AML-193 (cell line): Measurements from ENCODE around the gene RXRA.

Experiments
- DNase-seq, 2 experiments: peaks; one replicate each; lab custom pipeline; 2025; lab: John Stamatoyannopoulos, UW

Gene RXRA

GRCh38 chr9:134434894-134435506, 108.7 kb downstream of the RXRA start:
- no peak for DNase-seq

DNA sequence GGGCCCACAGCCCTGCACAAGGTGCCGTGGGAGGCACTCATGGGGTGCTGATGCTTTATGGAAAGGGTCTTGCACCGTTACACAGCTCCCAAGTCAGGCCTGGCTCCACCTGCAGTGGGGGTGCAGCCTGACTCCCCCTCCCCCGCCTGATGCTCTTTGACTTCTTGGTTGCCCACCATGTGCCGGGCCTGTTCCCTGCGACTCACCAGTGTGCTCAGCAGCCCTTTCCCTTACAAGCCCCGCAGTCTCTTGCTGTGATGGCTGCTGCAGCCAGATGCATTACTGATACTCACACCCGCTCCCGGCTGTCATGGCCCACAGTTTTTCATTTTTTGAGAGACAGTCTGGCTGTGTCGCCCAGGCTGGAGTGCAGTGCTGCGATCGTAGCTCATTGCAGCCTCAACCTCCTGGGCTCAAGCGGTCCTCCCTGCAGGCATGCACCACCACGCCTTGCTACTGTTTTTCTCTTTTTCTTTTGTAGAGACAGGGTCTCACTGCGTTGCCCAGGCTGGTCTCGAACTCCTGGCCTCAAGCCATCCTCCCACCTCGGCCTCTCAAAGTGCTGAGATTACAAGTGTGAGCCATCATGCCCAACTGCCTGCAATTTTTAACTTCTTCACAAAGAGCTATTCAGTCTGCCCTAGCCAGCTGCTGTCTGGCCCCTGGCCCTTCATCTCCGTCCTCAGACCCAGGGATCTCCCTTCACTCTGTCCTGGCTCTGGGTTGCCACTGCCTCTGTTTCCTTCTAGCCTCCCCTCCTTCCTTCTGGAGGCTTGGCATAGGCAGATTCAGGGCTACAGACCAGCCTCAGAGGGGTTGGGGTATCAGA, 109.5 kb downstream of the RXRA start:
- DNase-seq, result no peak

DNA sequence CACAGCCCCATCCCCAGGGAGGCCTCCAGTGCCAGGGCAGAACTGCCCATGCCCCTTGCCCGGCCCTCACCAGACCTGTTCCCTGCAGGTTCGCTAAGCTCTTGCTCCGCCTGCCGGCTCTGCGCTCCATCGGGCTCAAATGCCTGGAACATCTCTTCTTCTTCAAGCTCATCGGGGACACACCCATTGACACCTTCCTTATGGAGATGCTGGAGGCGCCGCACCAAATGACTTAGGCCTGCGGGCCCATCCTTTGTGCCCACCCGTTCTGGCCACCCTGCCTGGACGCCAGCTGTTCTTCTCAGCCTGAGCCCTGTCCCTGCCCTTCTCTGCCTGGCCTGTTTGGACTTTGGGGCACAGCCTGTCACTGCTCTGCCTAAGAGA, 110.1 kb downstream of the RXRA start:
- no peak for DNase-seq

- no peak for DNase-seq
Observed at GRCh38 chr9:134436911-134437310, 110.7 kb downstream of the RXRA start.

- DNase-seq, result no peak
Observed at GRCh38 chr9:134437403-134438194, 111.3 kb downstream of the RXRA start.

DNA sequence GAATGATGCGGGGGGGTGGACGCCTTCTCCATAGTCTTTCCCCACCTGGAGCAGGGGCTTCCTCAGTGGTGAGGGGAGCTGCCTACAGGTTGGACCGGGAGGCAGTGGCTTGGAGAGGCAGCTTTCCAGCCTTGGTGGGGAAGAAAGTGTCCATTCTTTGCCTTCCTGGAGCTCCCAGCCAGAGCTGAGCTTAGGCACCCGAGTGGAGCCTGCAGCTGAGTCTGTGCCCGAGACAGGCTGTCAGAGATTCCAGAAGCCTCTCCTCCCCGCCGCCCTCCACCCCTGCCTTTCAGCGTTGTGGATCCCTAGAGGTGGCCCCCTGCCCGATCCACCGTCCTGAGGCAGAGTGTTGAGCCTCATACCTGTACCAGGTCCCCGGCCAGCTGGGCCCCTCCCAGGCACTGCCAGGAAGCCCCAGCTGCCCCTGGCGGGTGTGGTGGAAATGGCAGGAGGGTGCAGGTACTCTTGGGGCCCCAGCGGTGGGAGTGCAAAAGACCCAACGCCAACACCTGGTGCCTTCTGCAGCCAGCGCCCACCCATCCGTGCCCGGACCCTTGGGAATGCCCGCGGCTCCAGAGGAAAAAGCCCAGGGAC, 112.0 kb downstream of the RXRA start:
- no peak for DNase-seq

DNA sequence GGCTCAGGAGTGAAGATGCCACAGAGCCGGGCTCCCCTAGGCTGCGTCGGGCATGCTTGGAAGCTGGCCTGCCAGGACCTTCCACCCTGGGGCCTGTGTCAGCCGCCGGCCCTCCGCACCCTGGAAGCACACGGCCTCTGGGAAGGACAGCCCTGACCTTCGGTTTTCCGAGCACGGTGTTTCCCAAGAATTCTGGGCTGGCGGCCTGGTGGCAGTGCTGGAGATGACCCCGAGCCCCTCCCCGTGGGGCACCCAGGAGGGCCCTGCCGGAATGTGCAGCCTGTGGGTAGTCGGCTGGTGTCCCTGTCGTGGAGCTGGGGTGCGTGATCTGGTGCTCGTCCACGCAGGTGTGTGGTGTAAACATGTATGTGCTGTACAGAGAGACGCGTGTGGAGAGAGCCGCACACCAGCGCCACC, 113.1 kb downstream of the RXRA start:
- DNase-seq, result no peak

- no peak for DNase-seq
Observed at GRCh38 chr9:134440636-134441226, 114.5 kb downstream of the RXRA start.

DNA sequence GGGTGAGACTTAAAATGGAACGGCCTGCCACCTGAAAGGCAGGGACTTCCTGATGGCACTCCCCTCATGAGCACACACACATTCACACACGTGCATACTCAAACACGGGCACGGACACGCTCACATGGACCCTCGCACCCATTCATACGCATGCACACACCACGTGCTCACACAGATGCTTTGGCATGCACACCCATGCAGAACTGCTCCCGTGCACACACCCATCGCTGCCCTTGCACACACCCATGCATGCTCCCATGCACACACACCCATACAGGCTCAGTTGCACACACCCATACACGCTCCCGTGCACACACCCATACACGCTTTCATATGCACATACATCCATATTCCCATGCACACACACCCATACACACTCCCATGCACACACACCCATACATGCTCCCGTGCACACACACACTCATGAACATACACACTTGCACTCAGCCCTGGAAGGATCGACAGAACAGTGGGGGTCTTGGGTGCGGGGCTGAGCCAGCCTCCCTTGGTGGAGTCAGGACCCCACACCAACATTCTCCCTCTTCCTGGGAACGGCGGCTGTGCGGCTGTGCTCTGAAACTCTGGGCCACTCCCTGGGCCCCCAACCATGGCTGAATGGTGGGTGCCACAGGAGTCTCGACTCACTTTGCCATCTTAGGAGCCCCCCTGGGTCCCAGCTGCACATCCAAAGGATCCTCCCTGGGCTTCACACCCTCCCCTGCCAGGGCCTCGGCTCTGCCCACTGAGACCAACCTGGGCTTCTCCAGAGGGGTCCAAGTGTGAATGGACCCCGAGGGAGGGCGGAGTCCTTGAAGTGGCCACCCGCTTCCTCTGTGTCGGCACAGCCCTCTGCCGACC, 115.2 kb downstream of the RXRA start:
- DNase-seq, result no peak

GRCh38 chr9:134442085-134442474, 115.8 kb downstream of the RXRA start:
- no peak for DNase-seq

- DNase-seq, result no peak
Observed at GRCh38 chr9:134442486-134443173, 116.4 kb downstream of the RXRA start.

DNA sequence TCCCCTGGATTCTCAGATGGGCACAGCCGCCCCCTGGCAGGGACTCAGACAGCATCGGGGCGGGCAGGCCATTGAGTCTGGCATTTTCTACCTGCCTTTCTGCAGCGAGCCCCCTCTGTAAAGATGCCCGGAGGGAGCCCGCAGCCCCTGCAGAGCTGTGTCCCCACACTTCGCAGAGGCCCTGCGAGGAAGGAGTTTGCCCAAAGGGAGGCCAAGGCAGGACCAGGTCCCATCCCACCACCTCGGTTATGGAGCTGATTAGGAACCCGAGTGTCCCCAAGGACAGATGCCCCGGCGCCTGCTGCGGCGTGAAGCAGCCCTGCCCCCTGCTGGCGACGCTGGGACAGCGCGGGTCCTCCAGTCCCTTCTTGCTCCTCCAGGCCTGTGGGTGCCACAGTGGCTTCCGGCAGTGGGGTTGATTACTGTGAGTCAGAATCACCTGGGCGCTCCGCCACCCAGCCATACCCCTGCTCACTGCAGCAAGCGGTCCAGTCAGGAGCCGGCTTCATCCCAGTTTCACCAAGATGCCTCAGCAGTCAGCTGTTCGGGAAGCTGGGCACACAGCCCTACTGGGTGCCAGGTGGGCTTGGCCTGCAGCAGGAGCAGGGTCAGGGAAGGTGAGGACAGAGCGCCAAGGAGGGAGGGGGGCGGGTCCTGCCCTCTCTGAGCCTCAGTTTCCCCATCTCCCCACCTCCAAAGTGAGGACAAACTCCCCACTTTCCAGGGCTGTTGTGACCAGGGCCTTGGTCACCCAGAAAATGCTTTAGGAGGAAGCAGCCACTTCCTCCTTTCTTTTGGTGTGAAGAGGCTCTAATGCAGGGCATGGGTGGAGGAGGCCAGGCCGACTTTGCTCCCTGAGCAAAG, 117.2 kb downstream of the RXRA start:
- DNase-seq, result peak; percentile 68 to 76

- DNase-seq, result no peak
Observed at GRCh38 chr9:134444038-134444315, 117.7 kb downstream of the RXRA start.

GRCh38 chr9:134445000-134445399, 118.7 kb downstream of the RXRA start:
- no peak for DNase-seq

DNA sequence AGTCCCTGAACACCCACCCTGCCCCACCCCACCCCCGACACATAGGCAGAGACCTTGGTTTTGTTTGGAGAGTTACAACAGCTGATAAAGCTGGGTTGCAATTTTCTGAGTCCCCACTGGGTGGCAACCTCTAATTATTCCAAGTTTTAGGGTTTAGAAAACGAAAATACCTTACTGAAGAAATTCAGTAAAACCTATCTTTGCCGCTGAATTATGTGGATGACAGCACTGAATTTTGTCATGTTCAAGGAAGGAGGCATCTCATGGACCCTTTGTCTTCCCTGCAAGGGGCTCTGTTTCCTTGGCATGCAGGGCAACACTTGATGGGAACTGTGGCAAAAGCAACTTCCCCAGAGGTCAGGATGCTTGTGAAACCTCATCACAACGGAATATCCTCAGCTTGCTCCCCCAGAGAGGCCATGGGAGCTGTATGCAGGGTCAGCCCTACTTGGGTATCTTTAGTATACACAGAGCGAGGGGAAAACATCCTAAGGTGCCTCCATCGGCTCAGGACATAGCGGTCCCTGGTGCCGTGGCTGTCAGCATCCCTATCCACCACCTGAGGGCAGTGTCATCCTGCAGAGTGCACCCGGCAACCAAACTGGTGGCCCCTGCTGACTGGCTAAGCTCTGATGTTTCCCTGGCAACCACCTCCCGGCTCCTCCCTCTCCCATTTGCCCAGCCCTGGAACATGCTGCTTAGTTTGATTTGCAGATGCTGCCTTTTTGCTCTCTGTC, 123.1 kb downstream of the RXRA start:
- DNase-seq, result peak; percentile 76 to 83

DNA sequence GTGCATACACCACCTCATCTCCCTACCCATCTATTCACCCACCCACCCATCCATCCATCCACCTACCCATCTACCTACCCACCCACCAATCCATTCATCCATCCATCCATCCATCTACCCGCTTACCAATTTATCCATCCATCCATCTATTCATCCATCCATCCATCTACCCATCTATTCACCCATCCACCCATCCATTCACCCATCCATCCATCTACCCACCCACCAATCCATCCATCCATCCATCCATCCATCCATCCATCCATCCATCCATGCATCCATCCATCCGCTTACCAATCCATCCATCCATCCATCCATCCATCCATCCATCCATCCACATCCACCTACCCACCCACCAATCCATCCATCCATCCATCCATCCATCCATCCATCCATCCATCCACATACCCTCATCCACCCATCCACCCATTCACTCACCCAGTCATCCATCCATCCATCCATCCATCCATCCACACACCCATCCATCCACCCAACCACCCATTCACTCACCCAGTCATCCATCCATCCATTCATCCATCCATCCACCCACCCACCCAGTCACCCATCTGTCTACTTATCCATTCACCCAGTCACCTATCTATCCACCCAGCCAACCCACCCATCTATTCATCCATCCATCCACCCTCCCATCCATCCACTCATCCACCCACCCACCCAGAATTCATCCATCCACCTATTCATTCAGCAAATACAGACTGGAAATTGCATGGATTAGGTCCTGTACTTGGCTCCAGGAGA, 125.6 kb downstream of the RXRA start:
- no peak for DNase-seq

- DNase-seq, result no peak
Observed at GRCh38 chr9:134452728-134453127, 126.5 kb downstream of the RXRA start.

GRCh38 chr9:134453776-134454475, 127.7 kb downstream of the RXRA start:
- DNase-seq, result no peak
